Activated T-cell treated with anti-CD3 and anti-CD28 coated beads, Interleukin-2, amount 50 U/mL, for 72 hours (primary cell): ENCODE results near the gene NUDT8. TPM values are rescaled to one million over a fixed set of nuclear protein-coding genes. Genes with fewer than 3 reads are reported as not detected.
"Not testable (repeated sequence)": the region's sequence is repeated elsewhere in the genome, so short reads cannot be mapped to it uniquely, and the experiment has no call there.

Source experiments
- ATAC-seq, 2 donors: fragments of 150-1000 bp; cut with Tn5 transposase; replicated peaks in 1 of 2; 2 replicates each; pipeline ENCODE4 v1.10.0; 2021; ENCODE audit warnings: moderate library complexity in 2 of 2, mild to moderate bottlenecking in 1 of 2
- DNase-seq, 2 donors: peaks; one replicate each; pipeline ENCODE4 v3.0.0; 2021 to 2022; ENCODE audit warnings: mixed read lengths in 1 of 2
- H3K27ac Mint-ChIP-seq: one replicate; pipeline ENCODE4 v1.8.0; 2022; ENCODE audit warnings: mild to moderate bottlenecking, moderate library complexity, mixed read lengths
- H3K27me3 Mint-ChIP-seq: one replicate; pipeline ENCODE4 v1.8.0; 2022; ENCODE audit warnings: low read depth, mixed read lengths
- H3K36me3 Mint-ChIP-seq, 2 donors: one replicate each; pipeline ENCODE4 v1.8.0; 2022; ENCODE audit warnings: mixed read lengths in 2 of 2, mild to moderate bottlenecking in 1 of 2; ENCODE audit not compliant: insufficient read depth in 2 of 2
- H3K4me1 Mint-ChIP-seq: one replicate; pipeline ENCODE4 v1.8.0; 2022; ENCODE audit warnings: low read depth, mixed read lengths
- H3K4me3 Mint-ChIP-seq, 2 donors: one replicate each; pipeline ENCODE4 v1.8.0; 2022; ENCODE audit warnings: mild to moderate bottlenecking in 2 of 2, mixed read lengths in 2 of 2, moderate library complexity in 2 of 2
- H3K9me3 Mint-ChIP-seq, 2 donors: one replicate each; pipeline ENCODE4 v1.8.0; 2022; ENCODE audit warnings: mixed read lengths in 2 of 2
- total RNA-seq, 2 donors: library from RNA; stranded (reverse); gene quantifications; one replicate each; pipeline ENCODE4 v1.2.3, GENCODE V29; 2022

The NUDT8 gene
- total RNA-seq, 2 donors from 2014 or later: 19.6 to 24.6 TPM

GRCh38 chr11:67622905-67623304 is 6.8 kb downstream of the NUDT8 start:
- not testable (repeated sequence) for H3K27ac Mint-ChIP-seq, H3K9me3 Mint-ChIP-seq, H3K4me3 Mint-ChIP-seq, H3K4me1 Mint-ChIP-seq, H3K27me3 Mint-ChIP-seq, DNase-seq, H3K36me3 Mint-ChIP-seq, ATAC-seq

- not testable (repeated sequence) for H3K9me3 Mint-ChIP-seq, H3K27ac Mint-ChIP-seq, H3K4me1 Mint-ChIP-seq, ATAC-seq, H3K4me3 Mint-ChIP-seq, DNase-seq, H3K27me3 Mint-ChIP-seq, H3K36me3 Mint-ChIP-seq
These were observed 7.8 kb downstream of the NUDT8 start for GRCh38 chr11:67621928-67622327.

GRCh38 chr11:67620621-67621020 is 9.1 kb downstream of the NUDT8 start:
- not testable (repeated sequence) for H3K4me1 Mint-ChIP-seq, DNase-seq, H3K9me3 Mint-ChIP-seq, H3K27me3 Mint-ChIP-seq, ATAC-seq, H3K4me3 Mint-ChIP-seq, H3K36me3 Mint-ChIP-seq, H3K27ac Mint-ChIP-seq

- not testable (repeated sequence) for H3K9me3 Mint-ChIP-seq, H3K27ac Mint-ChIP-seq
These were observed 9.8 kb downstream of the NUDT8 start for GRCh38 chr11:67619683-67620618.

GRCh38 chr11:67618901-67619659 is 10.7 kb downstream of the NUDT8 start:
- H3K36me3 Mint-ChIP-seq, H3K27ac Mint-ChIP-seq, H3K27me3 Mint-ChIP-seq, H3K9me3 Mint-ChIP-seq, DNase-seq, H3K4me3 Mint-ChIP-seq, ATAC-seq: not testable (repeated sequence)
- H3K4me1 Mint-ChIP-seq: peaks cover 23% of the 10 kb centered on the region

More at GRCh38 chr11:67619683-67620618, 9.8 kb downstream of the NUDT8 start:
- DNase-seq, ATAC-seq, H3K27me3 Mint-ChIP-seq, H3K36me3 Mint-ChIP-seq, H3K4me3 Mint-ChIP-seq: not testable (repeated sequence)
- H3K4me1 Mint-ChIP-seq: peaks cover 15% of the 10 kb centered on the region

- peaks cover 0 to 2% of the 10 kb centered on the region in 2 donors for H3K36me3 Mint-ChIP-seq
- peak overlapping the region; percentile 78 for H3K27ac Mint-ChIP-seq
- DNase-seq: no peak
- peak overlapping the region; percentile 63 to 66 for H3K4me3 Mint-ChIP-seq
- H3K9me3 Mint-ChIP-seq: no peaks in the 10 kb centered on the region
- H3K27me3 Mint-ChIP-seq: no peaks in the 10 kb centered on the region
- H3K4me1 Mint-ChIP-seq: peaks cover 37% of the 10 kb centered on the region
- ATAC-seq: no peak
These were observed 12.3 kb downstream of the NUDT8 start for GRCh38 chr11:67617243-67617953.

- no peaks in the 10 kb centered on the region for H3K27me3 Mint-ChIP-seq
- peaks cover 0 to 2% of the 10 kb centered on the region in 2 donors for H3K36me3 Mint-ChIP-seq
- DNase-seq (no peak), ATAC-seq (no peak)
- peak overlapping the region; percentile 75 to 86 for H3K4me3 Mint-ChIP-seq
- H3K9me3 Mint-ChIP-seq: no peaks in the 10 kb centered on the region
- peaks cover 38% of the 10 kb centered on the region for H3K4me1 Mint-ChIP-seq
- H3K27ac Mint-ChIP-seq: peak overlapping the region; percentile 78
These were observed 13.1 kb downstream of the NUDT8 start for GRCh38 chr11:67616431-67617242.

- peak in 1 of 2 donors; percentile 2 for ATAC-seq
- H3K4me3 Mint-ChIP-seq: peak overlapping the region; percentile 75 to 86
- no peak overlapping the region for H3K27ac Mint-ChIP-seq
These were observed 13.9 kb downstream of the NUDT8 start for GRCh38 chr11:67615728-67616430.

GRCh38 chr11:67614730-67615714 is 14.7 kb downstream of the NUDT8 start:
- Mint-ChIP-seq H3K4me3 (peak overlapping the region; percentile 81 to 86), H3K27me3 (no peaks in the 10 kb centered on the region), H3K36me3 (peaks cover 0 to 4% of the 10 kb centered on the region in 2 donors), H3K27ac (peak overlapping the region; percentile 97), H3K9me3 (no peaks in the 10 kb centered on the region), H3K4me1 (peaks cover 38% of the 10 kb centered on the region)
- ATAC-seq (peak; percentile 45 to 59), DNase-seq (peak; percentile 81 to 87)

More at GRCh38 chr11:67615728-67616430, 13.9 kb downstream of the NUDT8 start:
- no peaks in the 10 kb centered on the region for H3K27me3 Mint-ChIP-seq
- peaks cover 38% of the 10 kb centered on the region for H3K4me1 Mint-ChIP-seq
- no peaks in the 10 kb centered on the region for H3K9me3 Mint-ChIP-seq
- peaks cover 0 to 3% of the 10 kb centered on the region in 2 donors for H3K36me3 Mint-ChIP-seq
- DNase-seq: no peak

GRCh38 chr11:67613960-67614715 is 15.6 kb downstream of the NUDT8 start:
- H3K27ac Mint-ChIP-seq: peak overlapping the region; percentile 97
- H3K4me1 Mint-ChIP-seq: peaks cover 43% of the 10 kb centered on the region
- no peaks in the 10 kb centered on the region for H3K27me3 Mint-ChIP-seq
- DNase-seq (peak; percentile 85 to 86), ATAC-seq (peak; percentile 89 to 90)
- no peaks in the 10 kb centered on the region for H3K9me3 Mint-ChIP-seq
- H3K4me3 Mint-ChIP-seq: peak overlapping the region; percentile 81 to 86
- peaks cover 0 to 6% of the 10 kb centered on the region in 2 donors for H3K36me3 Mint-ChIP-seq
